ENCODE results near the gene FBP1.
"Not testable (repeated sequence)": the region's sequence is repeated elsewhere in the genome, so short reads cannot be mapped to it uniquely, and the experiment has no call there.

Gene FBP1

DNA sequence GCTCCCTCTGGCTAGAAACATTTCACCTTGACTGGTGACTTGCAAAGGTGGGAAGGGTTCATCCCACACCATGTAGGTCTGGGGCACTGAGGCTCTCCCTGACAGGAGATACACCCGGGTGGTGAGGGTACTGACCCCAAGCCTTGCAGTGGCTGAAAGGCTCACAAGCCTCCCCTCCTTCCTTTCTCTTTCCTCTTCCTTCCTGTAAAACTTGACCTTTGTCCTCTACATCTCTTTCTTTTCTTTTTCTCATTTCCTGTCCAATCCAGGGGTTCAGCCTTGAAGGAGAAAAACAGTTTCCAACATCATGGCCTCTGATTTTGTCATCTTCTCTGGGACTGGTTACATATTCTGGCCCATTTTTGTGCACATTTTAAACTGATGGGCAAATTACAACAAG is 62.3 kb downstream of the FBP1 start:
- DNase-seq (ENCODE audit: low read depth, low spot score) = no peak

DNA sequence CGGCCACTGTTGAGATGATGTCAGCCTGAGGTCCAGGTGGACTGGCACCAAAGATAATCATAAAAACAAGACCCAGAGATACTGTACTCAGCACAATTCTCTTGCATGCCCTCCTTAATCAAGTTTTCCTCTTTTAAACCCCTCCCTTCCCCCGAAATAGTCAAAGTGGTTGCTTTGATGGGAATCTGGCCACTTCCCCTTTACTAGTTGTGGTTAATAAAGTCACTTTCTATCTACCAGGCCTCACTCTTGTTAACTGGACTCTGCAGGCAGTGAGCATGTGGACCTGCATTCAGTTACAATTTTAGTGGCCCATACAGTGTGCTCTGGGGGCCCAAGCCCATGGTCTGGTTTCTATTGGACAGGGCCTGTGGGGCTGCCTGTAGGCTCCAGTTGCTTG is 63.2 kb downstream of the FBP1 start:
- DNase-seq (ENCODE audit: low read depth, low spot score) = no peak

DNA sequence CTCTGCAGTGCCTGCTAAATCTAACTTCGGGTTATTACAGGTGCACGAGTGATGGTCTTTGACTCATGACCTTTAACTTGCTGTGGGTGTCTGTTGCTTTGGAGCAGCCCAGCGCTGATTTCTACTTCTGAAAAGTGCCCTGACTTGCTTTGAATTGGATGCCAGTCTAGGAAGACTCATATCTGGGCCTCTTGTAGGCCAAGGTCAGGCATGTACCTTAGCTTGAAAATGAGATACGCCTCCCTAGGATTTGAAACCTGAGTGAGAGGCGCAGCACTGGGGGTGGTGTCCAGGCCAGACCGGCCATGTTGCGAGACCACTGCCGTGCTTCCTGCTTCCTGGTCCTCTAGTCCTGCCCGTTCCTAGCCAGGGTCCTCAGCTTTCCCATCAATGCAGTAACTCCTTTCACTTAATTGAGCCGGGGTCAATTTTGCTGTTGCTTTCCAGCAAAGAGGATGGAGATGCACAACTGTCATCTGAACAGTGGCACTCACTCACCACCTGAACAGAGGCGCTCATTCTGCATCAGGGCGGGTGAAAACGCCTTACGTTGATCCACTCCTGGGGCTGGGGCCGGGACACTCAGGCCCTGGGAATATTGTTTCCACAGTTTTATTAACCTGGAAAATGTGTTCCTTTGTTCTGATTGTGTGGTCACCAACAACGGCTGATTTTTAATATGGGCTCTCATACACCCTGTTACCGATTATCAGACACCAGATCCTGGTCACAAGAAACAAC is 70.2 kb downstream of the FBP1 start:
- DNase-seq (ENCODE audit: low read depth, low spot score) = no peak

DNA sequence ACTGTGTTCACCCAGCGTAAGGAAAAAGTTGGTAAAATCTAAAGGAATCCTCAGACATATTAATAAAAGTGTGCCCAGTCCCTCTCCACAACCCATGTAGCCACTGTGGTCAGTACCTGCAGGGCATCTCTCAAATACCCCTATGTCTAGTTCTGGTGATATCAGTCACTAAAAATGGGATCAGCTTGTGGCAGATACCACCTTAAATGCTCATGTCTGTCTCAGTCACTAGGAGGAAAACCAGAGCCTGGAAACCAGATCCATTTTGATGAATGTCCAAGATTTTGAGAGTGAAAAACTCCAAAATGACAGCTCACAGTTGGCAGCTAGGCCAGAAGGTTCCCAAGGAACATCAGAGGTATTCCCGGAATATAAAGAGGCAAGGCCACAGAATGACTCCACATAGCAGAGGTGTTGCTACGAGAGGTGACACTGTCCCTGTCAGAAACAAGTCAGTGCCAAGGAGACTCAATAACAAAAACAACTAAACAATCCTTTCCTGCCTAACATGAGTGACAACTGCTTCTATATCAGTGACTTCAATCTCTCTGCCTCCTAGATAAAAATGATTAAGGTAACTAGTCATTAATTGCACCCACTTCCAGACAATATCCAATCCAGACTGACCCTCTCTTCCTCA is 70.9 kb downstream of the FBP1 start:
- DNase-seq (ENCODE audit: low read depth, low spot score) = no peak

DNA sequence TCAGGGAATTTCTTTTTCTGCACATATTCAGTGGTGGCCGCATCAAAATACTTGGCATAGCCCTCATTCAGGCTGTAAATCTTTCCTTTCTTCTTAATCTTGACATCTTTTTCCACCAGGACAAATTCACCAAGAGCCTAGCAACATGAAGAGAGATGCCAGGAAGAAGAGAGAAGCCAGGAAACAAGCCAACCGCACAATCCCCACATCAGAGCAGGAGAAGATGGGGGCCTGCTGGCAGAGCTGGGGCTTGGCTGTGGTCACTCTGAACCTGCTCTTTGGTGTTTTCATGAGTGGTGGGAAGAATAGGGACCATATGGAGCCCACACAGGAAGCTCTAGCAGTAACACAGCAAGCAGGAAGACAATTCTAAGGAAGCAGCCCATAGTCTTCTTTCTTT is 72.0 kb downstream of the FBP1 start:
- DNase-seq (ENCODE audit: low read depth, low spot score) = no peak

DNA sequence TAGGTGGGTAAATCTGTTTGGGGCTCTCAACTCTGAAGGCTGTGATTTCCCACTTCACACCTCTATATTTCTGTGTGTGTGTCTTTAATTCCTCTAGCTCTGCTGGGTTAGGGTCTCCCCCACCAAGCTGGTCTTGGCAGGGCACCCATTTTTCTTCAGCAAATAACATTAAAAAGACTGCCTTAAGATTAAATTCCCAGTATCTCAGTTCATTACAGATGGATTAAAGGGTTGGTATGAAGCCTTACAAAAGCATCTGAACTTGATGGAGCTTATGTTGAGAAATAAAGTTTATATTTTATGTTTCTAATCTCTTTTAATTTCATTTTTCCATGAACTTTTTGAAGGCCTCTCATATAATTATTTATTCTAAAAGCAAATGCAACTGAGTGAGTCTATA is 72.8 kb downstream of the FBP1 start:
- DNase-seq (ENCODE audit: low read depth, low spot score) = no peak

DNA sequence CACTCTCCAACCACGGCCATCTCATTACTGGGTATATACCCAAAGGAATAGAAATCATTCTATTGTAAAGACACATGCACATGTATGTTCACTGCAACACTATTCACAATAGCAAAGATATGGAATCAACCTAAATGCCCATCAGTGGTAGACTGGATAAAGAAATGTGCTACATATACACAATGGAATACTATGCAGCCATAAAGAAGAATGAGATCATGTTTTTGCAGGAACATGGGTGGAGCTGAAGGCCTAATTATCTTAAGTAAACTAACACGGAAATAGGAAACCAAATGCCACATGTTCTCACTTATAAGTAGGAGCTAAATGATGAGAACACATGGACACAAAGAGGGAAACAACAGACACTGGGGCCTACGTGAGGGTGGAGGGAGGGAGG is 75.0 kb downstream of the FBP1 start:
- not testable (repeated sequence) for DNase-seq (ENCODE audit: low read depth, low spot score)

DNA sequence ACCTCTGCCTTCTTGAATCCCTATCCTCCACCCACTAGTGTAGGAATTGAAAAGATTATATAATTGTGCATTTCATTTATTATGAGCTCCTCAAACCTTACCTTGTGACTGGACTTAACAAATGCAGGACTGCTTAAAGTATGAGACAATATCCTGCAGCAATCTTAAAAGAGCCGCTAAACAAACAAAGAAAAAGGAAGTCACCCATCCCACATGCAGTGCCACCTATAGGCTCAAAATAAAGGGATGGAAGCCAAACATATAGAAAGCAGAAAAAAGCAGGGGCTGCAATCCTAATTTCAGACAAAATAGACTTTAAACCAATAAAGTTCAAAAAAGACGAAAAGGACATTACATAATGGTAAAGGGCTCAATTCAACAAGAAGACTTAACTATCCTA is 75.8 kb downstream of the FBP1 start:
- DNase-seq (ENCODE audit: low read depth, low spot score) = no peak

DNA sequence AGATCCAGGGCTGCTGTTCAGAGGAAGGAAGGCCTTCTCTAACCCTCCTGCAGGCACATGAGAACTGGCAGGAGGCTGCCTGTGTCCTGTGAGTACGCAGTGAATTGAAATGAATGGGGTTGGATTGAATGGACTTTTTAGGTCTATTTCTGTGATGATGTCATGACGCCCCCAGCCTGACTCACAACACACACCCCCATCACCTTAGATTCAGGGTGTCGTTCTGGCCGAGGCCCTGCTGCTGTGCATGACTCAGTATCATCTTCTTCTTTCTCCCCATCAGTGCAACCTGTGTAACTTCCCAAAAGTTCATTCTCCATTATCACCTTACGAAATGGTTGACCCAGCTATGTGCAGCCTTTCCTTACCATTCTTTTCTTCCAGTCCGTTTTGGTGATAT is 79.1 kb downstream of the FBP1 start:
- DNase-seq (ENCODE audit: low read depth, low spot score) = no peak

DNA sequence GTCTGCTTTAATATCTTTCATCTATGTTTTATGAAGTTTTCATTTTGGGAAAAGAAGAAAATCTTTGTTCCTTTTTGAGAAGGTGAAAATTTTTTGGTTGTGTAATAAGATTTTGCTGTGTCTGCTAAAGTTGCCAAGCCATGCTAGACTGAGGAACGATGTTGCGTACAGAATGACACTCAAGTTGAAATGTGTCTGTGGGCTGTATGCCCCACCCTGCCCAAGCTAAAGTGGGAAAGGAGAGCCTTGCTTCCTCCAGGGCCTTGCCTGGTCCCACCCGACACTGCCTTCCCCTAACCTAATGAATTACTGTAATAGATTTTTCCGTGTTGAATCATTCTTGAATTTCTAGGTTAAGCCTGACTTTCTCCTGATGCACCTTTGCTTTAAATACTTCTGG is 81.9 kb downstream of the FBP1 start:
- DNase-seq (ENCODE audit: low read depth, low spot score) = no peak

DNA sequence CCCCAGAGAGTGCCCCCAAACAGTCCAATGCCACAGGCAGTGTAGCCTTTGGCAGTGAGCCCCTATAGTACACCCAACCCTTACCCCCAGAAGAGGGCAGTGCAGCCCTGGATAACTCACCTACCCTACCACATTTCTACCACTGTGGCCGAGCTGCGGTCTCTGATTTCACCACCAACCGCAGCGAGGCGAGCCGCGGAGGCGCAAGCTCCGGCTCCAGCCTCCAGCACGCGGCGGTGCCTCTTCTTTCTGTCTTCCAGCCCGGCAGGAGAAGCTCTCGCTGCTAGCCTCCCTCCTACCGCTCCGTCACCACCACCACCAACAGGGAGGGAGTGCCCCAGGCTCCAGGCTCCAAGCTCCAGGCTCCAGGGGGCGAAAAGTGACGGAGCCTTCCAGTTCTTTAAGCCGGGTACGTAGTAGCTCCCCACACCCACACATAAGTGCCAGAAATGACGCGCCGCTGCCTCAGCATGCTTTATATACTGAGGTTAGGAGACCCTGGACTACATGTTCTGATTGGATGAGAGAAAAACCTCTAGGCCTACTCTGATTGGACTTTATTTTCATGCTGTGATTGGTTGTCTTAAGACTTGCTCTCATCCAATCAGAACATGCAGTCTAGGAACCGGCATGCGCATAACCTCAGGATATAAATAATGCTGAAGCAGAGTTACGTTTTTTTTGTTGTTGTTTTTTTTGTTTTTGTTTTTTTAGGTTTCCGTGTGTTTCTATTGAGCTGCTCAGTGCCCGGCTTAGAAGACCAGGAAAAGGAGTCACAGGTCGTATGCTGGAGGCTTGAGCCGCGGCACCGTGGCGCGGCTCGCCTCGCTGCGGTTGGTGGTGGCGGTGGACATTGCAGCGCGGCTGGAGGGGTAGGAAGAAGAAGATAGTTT is 84.6 kb downstream of the FBP1 start, which contains the start of gene PCAT7:
TSS of gene PCAT7 (plus strand) at position 645 of the 893 bp plus-strand sequence.
- DNase-seq (ENCODE audit: low read depth, low spot score) = no peak

DNA sequence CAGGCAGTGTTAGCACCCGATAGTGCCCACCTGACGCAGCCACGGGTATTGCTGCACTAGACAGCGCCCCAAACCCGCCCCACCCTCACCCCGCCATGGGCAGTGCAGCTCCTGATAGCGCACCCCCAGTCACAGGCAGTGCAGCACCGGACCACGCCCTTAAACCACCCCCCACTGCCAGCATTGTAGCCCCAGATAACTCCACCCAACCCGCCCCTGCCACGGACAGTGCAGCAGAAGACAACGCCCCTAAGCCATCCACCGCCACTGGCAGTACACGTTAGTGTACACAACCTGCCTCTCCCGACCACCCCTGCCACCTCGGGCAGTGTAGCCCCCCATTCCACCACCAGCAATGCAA is 85.3 kb downstream of the FBP1 start:
- DNase-seq (ENCODE audit: low read depth, low spot score) = no peak
